ENCODE results near the gene RIMOC1. TPM values are rescaled to one million over a fixed set of nuclear protein-coding genes. Genes with fewer than 3 reads are reported as not detected.

RIMOC1 gene, protein sequence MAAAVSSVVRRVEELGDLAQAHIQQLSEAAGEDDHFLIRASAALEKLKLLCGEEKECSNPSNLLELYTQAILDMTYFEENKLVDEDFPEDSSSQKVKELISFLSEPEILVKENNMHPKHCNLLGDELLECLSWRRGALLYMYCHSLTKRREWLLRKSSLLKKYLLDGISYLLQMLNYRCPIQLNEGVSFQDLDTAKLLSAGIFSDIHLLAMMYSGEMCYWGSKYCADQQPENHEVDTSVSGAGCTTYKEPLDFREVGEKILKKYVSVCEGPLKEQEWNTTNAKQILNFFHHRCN
- 15.3 and 33.7 TPM in 2 replicates for total RNA-seq

GRCh38 chr5:41903892-41904799 lies at the start of gene RIMOC1:
Gene RIMOC1, plus strand, starts transcription at chr5:41904344. Its CDS starts 24 bp downstream, at chr5:41904368.

DNA sequence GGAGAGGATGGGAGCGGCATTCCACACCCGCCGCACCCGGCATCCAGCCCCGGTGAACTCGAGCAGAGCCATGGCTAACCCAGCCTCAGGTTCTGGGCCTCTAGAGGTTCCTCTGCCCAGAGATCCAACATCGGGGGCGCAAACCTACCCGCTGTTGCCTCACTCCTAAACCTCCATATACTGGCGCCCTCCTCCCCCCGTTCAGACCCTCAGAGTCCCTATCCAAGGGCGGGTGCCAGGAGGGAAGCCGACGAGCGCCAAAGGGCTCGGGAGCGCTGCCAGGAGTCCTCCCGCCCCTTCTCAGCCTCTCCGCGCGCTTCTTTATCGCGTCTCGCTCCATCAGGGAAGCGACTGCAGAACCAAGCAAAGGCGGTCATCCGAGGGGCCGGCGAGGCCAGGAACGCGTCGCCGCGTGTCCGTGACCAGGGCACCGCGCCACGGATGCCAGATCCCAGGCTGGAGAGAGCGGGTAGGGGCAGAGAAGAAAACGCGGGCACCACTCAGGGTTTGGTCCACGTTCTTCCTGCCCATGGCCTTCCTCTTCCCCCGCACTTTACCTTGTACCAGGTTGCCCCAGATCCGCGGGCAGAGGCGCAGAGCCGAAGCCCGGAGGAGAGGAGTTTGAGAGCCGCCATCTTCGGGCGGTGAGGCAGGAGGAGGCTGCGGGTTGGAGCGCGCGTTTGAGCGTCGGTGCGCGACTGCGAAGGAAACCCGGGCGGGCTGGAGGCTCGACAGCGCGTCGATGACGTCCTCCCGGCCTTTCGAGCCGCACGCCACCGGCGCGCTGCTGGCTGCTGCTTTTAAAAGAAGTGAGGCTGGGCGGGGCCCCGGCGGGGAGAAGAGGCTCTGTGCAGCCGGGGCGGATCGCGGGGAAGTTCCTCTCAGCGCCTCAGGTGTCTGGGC lies 34.2 kb upstream of the RIMOC1 start, which contains the start of gene OXCT1:
Gene OXCT1 (minus strand): TSS at position 702 of the 903 bp plus-strand sequence. CDS start 67 bp downstream, at position 635.

GRCh38 chr5:41924872-41925554 lies 20.9 kb downstream of the RIMOC1 start, which contains the start of gene FBXO4:
Gene FBXO4, plus strand, starts transcription at chr5:41925281. Its CDS starts 29 bp downstream, at chr5:41925310.

Other genes starting within 250 kb of the RIMOC1 start
- gene OXCT1, start 33.9 kb upstream of the RIMOC1 start, total RNA-seq = 20.1 and 27.1 TPM in 2 replicates
- 6.9 and 7.6 TPM in 2 replicates for gene FBXO4, start 20.9 kb downstream of the RIMOC1 start, total RNA-seq